IMR-90 (cell line): ENCODE data around the gene RADIL.

Experiments used
- FOS ChIP-seq: fragments of 150-350 bp; IDR thresholded peaks from 2 replicates; pipeline ENCODE4 v1.6.1; 2016; ENCODE audit warnings: low read depth, low read length
- RFX5 ChIP-seq: IDR thresholded peaks from 2 replicates; pipeline ENCODE4 v1.8.0; 2012; ENCODE audit warnings: low read depth, mild to moderate bottlenecking, low read length, moderate library complexity
- TF ChIP-seq, protein P1 (sequence below): conservative IDR thresholded peaks from 2 replicates; pipeline ENCODE4 v1.5.1; 2012; ENCODE audit warnings: mild to moderate bottlenecking, low read depth, low read length, improper control_type of control experiment

DNA sequence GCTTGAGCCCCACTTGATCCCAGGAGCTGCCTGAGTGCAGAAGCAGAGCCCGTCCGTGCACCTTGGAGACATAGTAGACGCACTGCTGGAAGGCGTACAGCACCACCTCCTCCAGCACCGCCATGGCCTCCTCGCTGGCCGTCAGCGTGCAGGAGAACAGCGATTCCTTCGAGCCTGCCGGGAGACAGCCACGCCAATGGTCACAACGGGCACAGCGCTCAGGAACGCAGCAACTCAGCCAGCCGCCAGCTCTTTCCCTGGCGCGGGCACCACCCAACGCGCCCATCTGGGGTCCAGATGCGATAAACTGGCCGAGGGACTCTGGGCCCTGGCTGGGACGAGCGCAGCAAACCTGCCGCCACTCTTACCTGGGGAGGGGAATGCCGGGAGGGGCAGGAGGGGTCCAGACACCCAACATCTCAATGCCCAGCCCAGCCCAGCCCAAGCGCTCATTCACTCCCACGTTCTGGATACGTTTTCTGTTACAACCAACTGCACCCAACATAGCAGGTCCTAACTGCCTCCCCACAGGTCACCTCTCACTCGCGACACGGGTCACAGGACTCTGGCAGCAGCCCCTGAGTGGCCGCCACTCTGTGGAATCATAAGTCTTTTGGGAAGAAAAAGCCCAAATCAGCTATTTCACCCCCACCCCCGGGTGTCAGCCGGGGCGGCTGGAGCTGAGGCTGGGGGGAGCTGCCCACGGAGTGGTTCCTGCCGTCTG, 66.2 kb downstream of the RADIL start:
- TF ChIP-seq FOS (no peak), RFX5 (no peak)
- TF ChIP-seq, protein P1, sequence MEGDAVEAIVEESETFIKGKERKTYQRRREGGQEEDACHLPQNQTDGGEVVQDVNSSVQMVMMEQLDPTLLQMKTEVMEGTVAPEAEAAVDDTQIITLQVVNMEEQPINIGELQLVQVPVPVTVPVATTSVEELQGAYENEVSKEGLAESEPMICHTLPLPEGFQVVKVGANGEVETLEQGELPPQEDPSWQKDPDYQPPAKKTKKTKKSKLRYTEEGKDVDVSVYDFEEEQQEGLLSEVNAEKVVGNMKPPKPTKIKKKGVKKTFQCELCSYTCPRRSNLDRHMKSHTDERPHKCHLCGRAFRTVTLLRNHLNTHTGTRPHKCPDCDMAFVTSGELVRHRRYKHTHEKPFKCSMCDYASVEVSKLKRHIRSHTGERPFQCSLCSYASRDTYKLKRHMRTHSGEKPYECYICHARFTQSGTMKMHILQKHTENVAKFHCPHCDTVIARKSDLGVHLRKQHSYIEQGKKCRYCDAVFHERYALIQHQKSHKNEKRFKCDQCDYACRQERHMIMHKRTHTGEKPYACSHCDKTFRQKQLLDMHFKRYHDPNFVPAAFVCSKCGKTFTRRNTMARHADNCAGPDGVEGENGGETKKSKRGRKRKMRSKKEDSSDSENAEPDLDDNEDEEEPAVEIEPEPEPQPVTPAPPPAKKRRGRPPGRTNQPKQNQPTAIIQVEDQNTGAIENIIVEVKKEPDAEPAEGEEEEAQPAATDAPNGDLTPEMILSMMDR: no peak
